ENCODE data around the gene RXRA. TPM values are rescaled to one million over a fixed set of nuclear protein-coding genes. Genes with fewer than 3 reads are reported as not detected.

The RXRA gene
- total RNA-seq, 1 experiment from 2014 or later: 31.6 TPM

DNA sequence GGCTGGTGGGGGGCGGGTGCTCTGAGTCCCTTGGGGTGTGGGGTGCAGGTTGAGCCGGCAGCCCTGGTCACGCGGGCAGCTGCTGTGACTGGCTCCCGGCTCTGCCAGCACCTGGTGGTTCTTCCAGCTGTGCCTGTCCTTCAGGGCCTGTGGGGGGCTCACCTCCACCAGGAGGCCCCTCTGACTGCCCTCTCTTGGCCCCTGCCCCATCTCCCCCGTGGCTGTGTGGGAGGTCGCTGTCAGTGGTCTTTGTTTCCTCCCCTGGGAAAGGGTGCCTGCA is 3.3 kb downstream of the RXRA start:
- Histone ChIP-seq H3K4me3 (ENCODE audit: low read depth in 2 of 2, low read length in 2 of 2) (peak overlapping the region in 1 of 2 experiments; percentile 71; a peak in 2 of 4 replicates), H3K36me3 (ENCODE audit: control insufficient read depth, insufficient read depth, low read length) (peaks cover 2% of the 10 kb centered on the region; the same call in 1 of the 2 replicates), H3K27me3 (ENCODE audit: control insufficient read depth, insufficient read depth, low read length) (no peaks in the 10 kb centered on the region), H3K9me3 (ENCODE audit: control insufficient read depth, insufficient read depth, low read depth, low read length) (no peaks in the 10 kb centered on the region), H3K27ac (ENCODE audit: low read length) (peak overlapping the region; percentile 84), H3K4me1 (ENCODE audit: control insufficient read depth, insufficient read depth, low read length) (peaks cover 17% of the 10 kb centered on the region)
- CTCF ChIA-PET: no interaction called here
- DNase-seq (ENCODE audit: low read depth, low spot score) (no peak), ATAC-seq (no peak)
- in situ Hi-C loops (cut with HindIII; ENCODE audit: low pct_unique_long_range_greater_than_20kb, low sequenced_read_pairs): no loop called here
- POLR2A ChIA-PET: no interaction called here
- intact Hi-C loops (cut with micrococcal nuclease; ENCODE audit: unreplicated experiment): loop anchor here (10.0 kb wide), 1 partner anchor 155 kb away; no protein-coding TSS in a partner anchor
- BruUV-seq (replicated peaks): no TSS peak
- TF ChIP-seq, protein P1, sequence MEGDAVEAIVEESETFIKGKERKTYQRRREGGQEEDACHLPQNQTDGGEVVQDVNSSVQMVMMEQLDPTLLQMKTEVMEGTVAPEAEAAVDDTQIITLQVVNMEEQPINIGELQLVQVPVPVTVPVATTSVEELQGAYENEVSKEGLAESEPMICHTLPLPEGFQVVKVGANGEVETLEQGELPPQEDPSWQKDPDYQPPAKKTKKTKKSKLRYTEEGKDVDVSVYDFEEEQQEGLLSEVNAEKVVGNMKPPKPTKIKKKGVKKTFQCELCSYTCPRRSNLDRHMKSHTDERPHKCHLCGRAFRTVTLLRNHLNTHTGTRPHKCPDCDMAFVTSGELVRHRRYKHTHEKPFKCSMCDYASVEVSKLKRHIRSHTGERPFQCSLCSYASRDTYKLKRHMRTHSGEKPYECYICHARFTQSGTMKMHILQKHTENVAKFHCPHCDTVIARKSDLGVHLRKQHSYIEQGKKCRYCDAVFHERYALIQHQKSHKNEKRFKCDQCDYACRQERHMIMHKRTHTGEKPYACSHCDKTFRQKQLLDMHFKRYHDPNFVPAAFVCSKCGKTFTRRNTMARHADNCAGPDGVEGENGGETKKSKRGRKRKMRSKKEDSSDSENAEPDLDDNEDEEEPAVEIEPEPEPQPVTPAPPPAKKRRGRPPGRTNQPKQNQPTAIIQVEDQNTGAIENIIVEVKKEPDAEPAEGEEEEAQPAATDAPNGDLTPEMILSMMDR (IDR thresholded peaks at IDR 0.05): no peak
- TF ChIP-seq TCF7L2 (IDR thresholded peaks at IDR 0.05; ENCODE audit: low read depth, low read length) (no peak), POLR2AphosphoS5 (IDR thresholded peaks at IDR 0.05; ENCODE audit: low read depth, low read length) (no peak), SIN3A (IDR thresholded peaks at IDR 0.05; ENCODE audit: borderline replicate concordance, insufficient read depth, low read depth, low read length) (no peak)
- TF ChIP-seq, protein P2, sequence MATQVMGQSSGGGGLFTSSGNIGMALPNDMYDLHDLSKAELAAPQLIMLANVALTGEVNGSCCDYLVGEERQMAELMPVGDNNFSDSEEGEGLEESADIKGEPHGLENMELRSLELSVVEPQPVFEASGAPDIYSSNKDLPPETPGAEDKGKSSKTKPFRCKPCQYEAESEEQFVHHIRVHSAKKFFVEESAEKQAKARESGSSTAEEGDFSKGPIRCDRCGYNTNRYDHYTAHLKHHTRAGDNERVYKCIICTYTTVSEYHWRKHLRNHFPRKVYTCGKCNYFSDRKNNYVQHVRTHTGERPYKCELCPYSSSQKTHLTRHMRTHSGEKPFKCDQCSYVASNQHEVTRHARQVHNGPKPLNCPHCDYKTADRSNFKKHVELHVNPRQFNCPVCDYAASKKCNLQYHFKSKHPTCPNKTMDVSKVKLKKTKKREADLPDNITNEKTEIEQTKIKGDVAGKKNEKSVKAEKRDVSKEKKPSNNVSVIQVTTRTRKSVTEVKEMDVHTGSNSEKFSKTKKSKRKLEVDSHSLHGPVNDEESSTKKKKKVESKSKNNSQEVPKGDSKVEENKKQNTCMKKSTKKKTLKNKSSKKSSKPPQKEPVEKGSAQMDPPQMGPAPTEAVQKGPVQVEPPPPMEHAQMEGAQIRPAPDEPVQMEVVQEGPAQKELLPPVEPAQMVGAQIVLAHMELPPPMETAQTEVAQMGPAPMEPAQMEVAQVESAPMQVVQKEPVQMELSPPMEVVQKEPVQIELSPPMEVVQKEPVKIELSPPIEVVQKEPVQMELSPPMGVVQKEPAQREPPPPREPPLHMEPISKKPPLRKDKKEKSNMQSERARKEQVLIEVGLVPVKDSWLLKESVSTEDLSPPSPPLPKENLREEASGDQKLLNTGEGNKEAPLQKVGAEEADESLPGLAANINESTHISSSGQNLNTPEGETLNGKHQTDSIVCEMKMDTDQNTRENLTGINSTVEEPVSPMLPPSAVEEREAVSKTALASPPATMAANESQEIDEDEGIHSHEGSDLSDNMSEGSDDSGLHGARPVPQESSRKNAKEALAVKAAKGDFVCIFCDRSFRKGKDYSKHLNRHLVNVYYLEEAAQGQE (IDR thresholded peaks at IDR 0.05; ENCODE audit: insufficient read depth in 1 of 2, low read depth in 2 of 2, low read length in 1 of 2): no peak

DNA sequence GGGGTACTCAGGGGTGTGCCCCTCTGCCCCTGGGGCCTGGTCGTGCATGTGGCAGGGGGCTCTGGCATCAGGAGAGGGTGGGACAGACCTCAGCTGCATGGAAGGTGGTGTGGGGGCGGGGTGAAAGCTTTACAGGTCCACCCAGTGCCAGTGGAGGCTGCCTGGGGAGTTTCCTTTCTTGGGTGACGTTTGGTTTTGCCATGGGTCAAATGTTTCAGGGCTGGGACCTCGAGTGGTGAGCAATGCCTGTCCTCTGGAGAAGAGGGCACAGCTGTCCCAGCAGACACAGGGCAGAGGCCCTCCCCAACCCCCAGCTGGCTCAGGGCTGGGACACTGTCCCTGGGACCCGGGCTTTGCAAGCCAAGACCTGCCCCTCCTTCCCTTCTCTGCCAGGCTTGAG is 3.6 kb downstream of the RXRA start:
- no peak for ATAC-seq
- Histone ChIP-seq H3K27ac (ENCODE audit: low read length) (peak overlapping the region; percentile 84), H3K4me3 (ENCODE audit: low read depth in 2 of 2, low read length in 2 of 2) (no peak overlapping the region; a peak in 1 of 4 replicates), H3K9me3 (ENCODE audit: control insufficient read depth, insufficient read depth, low read depth, low read length) (no peaks in the 10 kb centered on the region), H3K36me3 (ENCODE audit: control insufficient read depth, insufficient read depth, low read length) (peaks cover 2% of the 10 kb centered on the region; the same call in 1 of the 2 replicates), H3K27me3 (ENCODE audit: control insufficient read depth, insufficient read depth, low read length) (no peaks in the 10 kb centered on the region), H3K4me1 (ENCODE audit: control insufficient read depth, insufficient read depth, low read length) (peaks cover 15% of the 10 kb centered on the region)
- POLR2A ChIA-PET: no interaction called here
- BruUV-seq (replicated peaks): no TSS peak
- intact Hi-C loops (cut with micrococcal nuclease; ENCODE audit: unreplicated experiment): loop anchor here (10.0 kb wide), 1 partner anchor 155 kb away; no protein-coding TSS in a partner anchor
- CTCF ChIA-PET: no interaction called here
- no peak for DNase-seq (ENCODE audit: low read depth, low spot score)
- no peak for TF ChIP-seq SIN3A (IDR thresholded peaks at IDR 0.05; ENCODE audit: borderline replicate concordance, insufficient read depth, low read depth, low read length)
- TF ChIP-seq, protein P1 (IDR thresholded peaks at IDR 0.05): no peak
- TF ChIP-seq, protein P2 (IDR thresholded peaks at IDR 0.05; ENCODE audit: insufficient read depth in 1 of 2, low read depth in 2 of 2, low read length in 1 of 2): no peak
- TF ChIP-seq POLR2AphosphoS5 (IDR thresholded peaks at IDR 0.05; ENCODE audit: low read depth, low read length): no peak
- no peak for TF ChIP-seq TCF7L2 (IDR thresholded peaks at IDR 0.05; ENCODE audit: low read depth, low read length)
- in situ Hi-C loops (cut with HindIII; ENCODE audit: low pct_unique_long_range_greater_than_20kb, low sequenced_read_pairs): no loop called here

Data from Panc1 (cell line).